Cardiac muscle cell (in vitro differentiated cells and primary cell): ENCODE measurements around the gene SLC22A8. TPM values are rescaled to one million over a fixed set of nuclear protein-coding genes. Genes with fewer than 3 reads are reported as not detected.

Experiments
- DNase-seq, 2 donors: peaks; one replicate each; pipeline versions ENCODE4 v3.0.0 to v3.0.0-alpha.2; 2010 to 2017; ENCODE audit warnings: low read depth in 1 of 2, low spot score in 1 of 2
- H3K27ac ChIP-seq: fragments of 200-600 bp; sonication (generic); 2 replicates; pipeline ENCODE4 v1.5.1; 2016
- H3K27me3 ChIP-seq: fragments of 200-600 bp; sonication (generic); 2 replicates; pipeline ENCODE4 v1.6.0; 2016; ENCODE audit warnings: control low read depth
- H3K36me3 ChIP-seq: fragments of 200-600 bp; sonication (generic); 2 replicates; pipeline ENCODE4 v1.5.1; 2016; ENCODE audit warnings: control low read depth
- H3K4me1 ChIP-seq: fragments of 200-600 bp; sonication (generic); 2 replicates; pipeline ENCODE4 v1.8.1; 2017; ENCODE audit warnings: low read depth, mild to moderate bottlenecking, mixed run types
- H3K4me3 ChIP-seq: fragments of 200-600 bp; sonication (generic); 2 replicates; pipeline ENCODE4 v1.5.1; 2016; ENCODE audit warnings: mild to moderate bottlenecking
- H3K9me3 ChIP-seq: fragments of 200-600 bp; sonication (generic); 2 replicates; pipeline ENCODE4 v1.5.1; 2017; ENCODE audit warnings: low read depth, mild to moderate bottlenecking, control low read depth
- polyA plus RNA-seq: library from polyadenylated mRNA; unstranded; fragments of >200 nt; fragmentation: Nextera tagmentation; extraction: Ambion mirVana; gene quantifications from 2 replicates; pipeline ENCODE4 v1.2.1, GENCODE V29; 2016
- total RNA-seq: library from RNA; depleted of rRNA; stranded (reverse); fragments of >200 nt; gene quantifications from 2 replicates; pipeline ENCODE4 v1.2.3, GENCODE V29; 2016
- TF ChIP-seq, protein P1 (sequence below): IDR thresholded peaks from 2 replicates; pipeline ENCODE4 v1.5.1; 2012; ENCODE audit warnings: low read depth, mild to moderate bottlenecking, low read length

SLC22A8 gene
- total and polyA plus RNA-seq, 2 experiments from 2014 or later = 0.22 TPM; not detected in 1

DNA sequence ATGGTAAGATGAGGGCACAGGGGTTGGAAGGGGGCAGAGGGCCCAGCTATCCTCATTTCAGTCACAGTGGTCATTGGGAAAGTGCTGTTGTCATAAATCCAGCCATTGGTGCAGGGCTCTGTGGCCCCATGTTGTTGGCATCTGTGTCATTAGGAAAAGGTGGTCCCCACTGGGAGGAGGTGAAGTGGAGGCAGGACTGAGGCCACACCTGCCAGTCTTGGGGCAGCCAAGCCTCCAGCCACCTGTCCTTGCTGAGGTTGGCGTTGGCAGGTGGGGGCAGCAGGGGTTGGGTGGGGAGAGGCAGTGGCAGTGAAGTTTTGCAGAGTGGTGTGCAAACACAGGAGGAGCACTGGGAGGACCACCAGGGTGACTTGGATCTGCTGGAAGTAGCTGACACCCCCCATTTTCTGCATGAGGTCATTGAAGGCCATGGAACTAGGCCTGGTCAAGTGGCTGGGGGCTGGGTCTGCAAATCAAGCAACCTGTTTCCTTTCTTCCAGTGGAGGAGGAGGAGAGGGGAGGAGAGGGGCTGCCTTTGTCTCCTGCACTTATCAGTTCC lies 56.1 kb downstream of the SLC22A8 start:
- no peaks in the 10 kb centered on the region for H3K9me3 ChIP-seq
- H3K27ac ChIP-seq = peak overlapping the region; percentile 10
- H3K27me3 ChIP-seq = no peaks in the 10 kb centered on the region
- no peak for DNase-seq
- no peaks in the 10 kb centered on the region for H3K36me3 ChIP-seq
- TF ChIP-seq, protein P1, sequence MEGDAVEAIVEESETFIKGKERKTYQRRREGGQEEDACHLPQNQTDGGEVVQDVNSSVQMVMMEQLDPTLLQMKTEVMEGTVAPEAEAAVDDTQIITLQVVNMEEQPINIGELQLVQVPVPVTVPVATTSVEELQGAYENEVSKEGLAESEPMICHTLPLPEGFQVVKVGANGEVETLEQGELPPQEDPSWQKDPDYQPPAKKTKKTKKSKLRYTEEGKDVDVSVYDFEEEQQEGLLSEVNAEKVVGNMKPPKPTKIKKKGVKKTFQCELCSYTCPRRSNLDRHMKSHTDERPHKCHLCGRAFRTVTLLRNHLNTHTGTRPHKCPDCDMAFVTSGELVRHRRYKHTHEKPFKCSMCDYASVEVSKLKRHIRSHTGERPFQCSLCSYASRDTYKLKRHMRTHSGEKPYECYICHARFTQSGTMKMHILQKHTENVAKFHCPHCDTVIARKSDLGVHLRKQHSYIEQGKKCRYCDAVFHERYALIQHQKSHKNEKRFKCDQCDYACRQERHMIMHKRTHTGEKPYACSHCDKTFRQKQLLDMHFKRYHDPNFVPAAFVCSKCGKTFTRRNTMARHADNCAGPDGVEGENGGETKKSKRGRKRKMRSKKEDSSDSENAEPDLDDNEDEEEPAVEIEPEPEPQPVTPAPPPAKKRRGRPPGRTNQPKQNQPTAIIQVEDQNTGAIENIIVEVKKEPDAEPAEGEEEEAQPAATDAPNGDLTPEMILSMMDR = no peak
- H3K4me3 ChIP-seq = no peak overlapping the region
- peaks cover 5% of the 10 kb centered on the region for H3K4me1 ChIP-seq

DNA sequence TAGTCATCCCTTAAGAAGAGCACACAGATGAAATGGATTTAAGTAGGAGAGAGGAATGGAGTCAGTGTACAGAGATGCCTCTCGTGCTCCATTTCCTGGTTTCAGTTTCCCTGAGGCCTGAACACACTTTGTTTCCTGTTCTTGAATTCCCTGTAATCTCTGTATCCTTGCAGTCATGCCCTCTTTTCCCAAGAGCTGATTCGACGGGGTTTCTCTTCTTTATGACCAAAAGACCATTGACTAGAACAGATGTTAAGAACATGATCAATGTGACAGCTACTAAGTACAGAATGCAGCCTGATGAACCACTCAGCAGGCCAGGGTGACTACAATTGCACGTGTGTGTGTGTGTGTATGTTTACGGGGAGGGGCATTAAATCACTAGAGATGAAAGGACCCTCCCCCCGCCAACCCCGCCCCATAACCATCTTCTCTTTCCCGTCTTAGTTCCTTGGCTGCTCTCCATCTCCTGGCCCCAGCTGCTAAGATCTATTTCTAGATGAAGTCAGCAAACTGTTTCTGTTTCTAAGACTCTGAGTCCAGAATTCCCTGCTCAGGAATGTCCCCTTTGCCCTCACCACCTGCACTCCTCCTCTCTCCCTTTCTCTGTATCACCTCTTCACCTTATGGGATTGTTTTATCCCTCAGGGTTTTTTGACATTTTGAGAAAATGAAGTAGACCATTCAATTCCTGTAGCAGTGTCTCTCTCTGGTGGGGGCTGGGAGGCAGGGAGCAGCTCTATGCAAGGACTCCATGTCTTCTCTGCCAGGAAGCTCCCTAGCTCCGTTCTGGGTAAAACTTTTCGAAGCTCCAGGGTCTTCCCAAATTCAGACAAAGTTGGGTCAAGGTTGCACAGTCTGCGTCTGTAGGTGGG lies 56.9 kb downstream of the SLC22A8 start:
- DNase-seq = peak in 1 of 2 donors; percentile 61
- Histone ChIP-seq H3K9me3 (no peaks in the 10 kb centered on the region), H3K27me3 (no peaks in the 10 kb centered on the region), H3K36me3 (no peaks in the 10 kb centered on the region), H3K27ac (peak overlapping the region; percentile 10), H3K4me3 (no peak overlapping the region), H3K4me1 (peaks cover 5% of the 10 kb centered on the region)
- TF ChIP-seq, protein P1 = no peak

DNA sequence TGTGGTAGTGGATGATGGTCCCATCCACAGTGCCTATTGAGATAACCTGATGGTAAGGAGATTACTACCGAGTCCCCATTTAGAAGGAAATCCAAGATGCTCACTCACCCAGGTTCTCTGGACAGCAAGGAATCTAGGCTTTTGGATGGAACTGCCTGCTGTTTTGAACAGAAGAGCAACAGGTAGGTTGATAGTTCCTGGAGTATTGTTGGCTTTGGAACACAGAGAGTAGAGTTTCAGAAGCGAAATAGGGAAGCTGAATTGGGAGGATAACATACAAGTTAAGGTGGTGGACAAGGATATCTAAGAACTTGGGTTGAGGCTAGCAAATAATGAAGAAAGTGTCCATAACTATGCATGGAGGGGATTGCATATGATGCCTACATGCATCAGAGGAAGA lies 58.5 kb downstream of the SLC22A8 start:
- H3K4me1 ChIP-seq = peaks cover 5% of the 10 kb centered on the region
- no peak overlapping the region for H3K27ac ChIP-seq
- DNase-seq = no peak
- H3K9me3 ChIP-seq = no peaks in the 10 kb centered on the region
- H3K27me3 ChIP-seq = no peaks in the 10 kb centered on the region
- no peaks in the 10 kb centered on the region for H3K36me3 ChIP-seq
- TF ChIP-seq, protein P1 = no peak
- H3K4me3 ChIP-seq = no peak overlapping the region

DNA sequence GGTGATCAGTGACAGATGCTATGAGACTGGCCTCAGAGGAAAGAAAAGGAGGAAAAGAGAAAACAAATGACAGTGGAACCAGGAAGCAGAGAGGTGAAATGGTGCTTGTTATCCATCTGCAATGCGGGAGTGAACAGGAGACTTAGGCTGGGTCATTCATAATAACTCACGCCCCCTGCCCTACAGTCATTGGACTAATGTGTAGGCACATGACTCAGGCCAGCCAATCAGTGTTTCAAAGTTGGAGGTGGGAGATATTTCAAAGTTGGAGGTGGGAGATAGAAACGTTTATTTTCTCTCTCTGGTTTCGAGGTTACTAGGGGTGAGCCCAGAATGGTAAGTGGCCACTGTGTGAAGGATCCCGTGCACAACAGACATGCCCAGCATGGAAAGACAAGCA lies 61.2 kb downstream of the SLC22A8 start:
- Histone ChIP-seq H3K27ac (no peak overlapping the region), H3K4me3 (no peak overlapping the region), H3K4me1 (peaks cover 5% of the 10 kb centered on the region), H3K36me3 (no peaks in the 10 kb centered on the region), H3K27me3 (no peaks in the 10 kb centered on the region), H3K9me3 (no peaks in the 10 kb centered on the region)
- DNase-seq = no peak
- TF ChIP-seq, protein P1 = no peak

DNA sequence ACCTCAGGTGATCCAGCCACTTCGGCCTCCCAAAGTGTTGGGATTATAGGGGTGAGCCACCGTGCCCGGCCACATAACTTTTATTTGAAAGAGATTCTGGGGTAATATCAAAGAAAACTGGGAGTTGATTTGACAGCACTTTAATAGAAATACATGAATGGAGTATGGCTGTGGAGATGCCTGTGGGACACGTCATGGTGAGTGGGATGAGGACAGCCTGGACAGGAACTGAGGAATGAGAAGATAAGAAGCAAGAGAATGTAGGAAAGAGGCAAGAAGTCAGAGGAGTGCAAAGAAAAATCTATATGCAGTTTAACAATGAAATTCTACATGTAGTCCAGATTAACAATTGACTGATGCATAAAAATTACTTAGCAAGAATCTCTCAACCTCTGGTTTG lies 61.8 kb downstream of the SLC22A8 start:
- Histone ChIP-seq H3K4me1 (peaks cover 2% of the 10 kb centered on the region), H3K4me3 (no peak overlapping the region), H3K27ac (no peak overlapping the region), H3K36me3 (no peaks in the 10 kb centered on the region), H3K27me3 (no peaks in the 10 kb centered on the region), H3K9me3 (no peaks in the 10 kb centered on the region)
- TF ChIP-seq, protein P1 = no peak
- peak in 1 of 2 donors; percentile 60 for DNase-seq
